GM21786 (cell line): ENCODE results near the gene FAM228B.

Source experiments
- ATAC-seq: cut with Tn5 transposase; IDR thresholded peaks from one replicate; pipeline ENCODE4 v1.9.1; 2021; ENCODE audit not compliant: unreplicated experiment

FAM228B gene

GRCh38 chr2:24200799-24201198, 77.5 kb downstream of the FAM228B start:
- ATAC-seq = no peak

- ATAC-seq = no peak
Observed at GRCh38 chr2:24203029-24203786, 79.9 kb downstream of the FAM228B start.

- ATAC-seq = no peak
Observed at GRCh38 chr2:24203787-24204150, 80.5 kb downstream of the FAM228B start.

GRCh38 chr2:24204505-24204904, 81.2 kb downstream of the FAM228B start:
- no peak for ATAC-seq

GRCh38 chr2:24205131-24205530, 81.9 kb downstream of the FAM228B start:
- ATAC-seq = no peak

GRCh38 chr2:24206242-24206641, 83.0 kb downstream of the FAM228B start:
- no peak for ATAC-seq

- no peak for ATAC-seq
Observed at GRCh38 chr2:24206714-24207113, 83.4 kb downstream of the FAM228B start.

GRCh38 chr2:24207359-24207758, 84.1 kb downstream of the FAM228B start:
- ATAC-seq = no peak

GRCh38 chr2:24208490-24208889, 85.2 kb downstream of the FAM228B start:
- ATAC-seq = no peak

GRCh38 chr2:24209389-24210105, 86.3 kb downstream of the FAM228B start:
- ATAC-seq = no peak

- no peak for ATAC-seq
Observed at GRCh38 chr2:24210106-24210455, 86.8 kb downstream of the FAM228B start.

GRCh38 chr2:24210723-24211122, 87.5 kb downstream of the FAM228B start:
- ATAC-seq = no peak

GRCh38 chr2:24211408-24211807, 88.1 kb downstream of the FAM228B start:
- ATAC-seq = no peak

GRCh38 chr2:24214880-24215279, 91.6 kb downstream of the FAM228B start:
- peak; percentile 94 for ATAC-seq
